GM18858 (cell line): Measurements from ENCODE around the gene FZR1.
"Not testable (repeated sequence)": the region's sequence is repeated elsewhere in the genome, so short reads cannot be mapped to it uniquely, and the experiment has no call there.

Experiments
- ATAC-seq: cut with Tn5 transposase; IDR thresholded peaks from one replicate; pipeline ENCODE4 v1.9.1; 2021; ENCODE audit not compliant: unreplicated experiment

Gene FZR1

DNA sequence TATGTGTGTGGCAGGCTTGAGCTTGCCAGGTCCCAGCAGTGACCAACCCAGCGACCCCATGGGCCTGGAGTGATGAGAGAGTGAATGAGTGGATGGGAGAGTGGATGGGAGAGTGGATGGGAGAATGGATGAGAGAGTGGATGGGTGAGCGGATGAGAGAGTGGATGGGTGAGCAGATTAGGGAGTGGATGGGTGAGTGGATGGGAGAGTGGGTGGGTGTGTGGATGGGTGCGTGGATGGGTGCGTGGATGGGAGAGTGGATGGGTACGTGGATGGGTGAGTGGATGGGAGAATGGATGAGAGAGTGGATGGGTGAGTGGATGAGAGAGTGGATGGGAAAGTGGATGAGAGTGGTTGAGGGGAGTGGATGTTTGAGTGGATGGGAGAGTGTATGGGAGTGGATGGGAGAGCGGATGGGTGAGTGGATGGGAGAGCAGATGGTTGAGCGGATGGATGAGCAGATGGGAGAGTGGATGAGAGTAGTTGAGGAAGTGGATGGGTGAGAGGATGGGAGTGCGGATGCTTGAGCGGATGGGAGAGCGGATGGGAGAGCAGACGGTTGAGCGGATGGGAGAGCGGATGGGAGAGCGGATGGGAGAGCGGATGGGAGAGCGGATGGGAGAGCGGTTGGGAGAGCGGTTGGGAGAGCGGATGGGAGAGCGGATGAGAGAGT lies 22.6 kb downstream of the FZR1 start:
- no peak for ATAC-seq

DNA sequence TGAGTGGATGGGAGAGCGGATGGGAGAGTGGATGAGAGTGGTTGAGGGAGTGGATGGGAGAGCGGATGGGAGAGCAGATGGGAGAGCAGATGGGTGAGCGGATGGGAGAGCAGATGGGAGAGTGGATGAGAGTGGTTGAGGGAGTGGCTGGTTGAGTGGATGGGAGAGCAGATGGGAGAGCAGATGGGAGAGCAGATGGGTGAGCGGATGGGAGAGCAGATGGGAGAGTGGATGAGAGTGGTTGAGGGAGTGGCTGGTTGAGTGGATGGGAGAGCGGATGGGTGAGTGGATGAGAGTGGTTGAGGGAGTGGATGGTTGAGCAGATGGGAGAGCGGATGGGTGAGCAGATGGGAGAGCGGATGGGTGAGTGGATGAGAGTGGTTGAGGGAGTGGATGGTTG lies 23.2 kb downstream of the FZR1 start:
- not testable (repeated sequence) for ATAC-seq

DNA sequence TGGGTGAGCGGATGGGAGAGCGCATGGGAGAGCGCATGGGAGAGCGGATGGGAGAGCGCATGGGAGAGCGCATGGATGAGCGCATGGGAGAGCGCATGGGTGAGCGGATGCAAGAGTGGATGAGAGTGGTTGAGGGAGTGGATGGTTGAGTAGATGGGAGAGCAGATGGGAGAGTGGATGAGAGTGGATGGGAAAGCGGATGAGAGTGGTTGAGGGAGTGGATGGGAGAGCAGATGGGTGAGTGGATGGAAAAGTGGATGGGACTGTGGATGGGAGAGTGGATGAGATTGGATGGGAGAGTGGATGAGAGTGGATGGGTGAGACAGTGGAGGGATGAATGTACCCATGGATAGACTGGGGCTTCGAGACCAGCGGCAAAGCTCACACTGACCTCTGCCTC lies 24.3 kb downstream of the FZR1 start:
- ATAC-seq, result no peak

DNA sequence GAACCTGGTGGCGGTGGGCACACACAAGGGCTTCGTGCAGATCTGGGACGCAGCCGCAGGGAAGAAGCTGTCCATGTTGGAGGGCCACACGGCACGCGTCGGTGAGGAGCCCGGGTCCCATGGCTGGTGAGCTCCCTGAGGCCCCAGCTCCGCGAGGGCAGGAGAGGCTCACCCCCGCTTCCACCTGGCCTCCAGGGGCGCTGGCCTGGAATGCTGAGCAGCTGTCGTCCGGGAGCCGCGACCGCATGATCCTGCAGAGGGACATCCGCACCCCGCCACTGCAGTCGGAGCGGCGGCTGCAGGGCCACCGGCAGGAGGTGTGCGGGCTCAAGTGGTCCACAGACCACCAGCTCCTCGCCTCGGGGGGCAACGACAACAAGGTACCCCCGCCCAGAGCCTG lies 25.6 kb downstream of the FZR1 start:
- no peak for ATAC-seq

DNA sequence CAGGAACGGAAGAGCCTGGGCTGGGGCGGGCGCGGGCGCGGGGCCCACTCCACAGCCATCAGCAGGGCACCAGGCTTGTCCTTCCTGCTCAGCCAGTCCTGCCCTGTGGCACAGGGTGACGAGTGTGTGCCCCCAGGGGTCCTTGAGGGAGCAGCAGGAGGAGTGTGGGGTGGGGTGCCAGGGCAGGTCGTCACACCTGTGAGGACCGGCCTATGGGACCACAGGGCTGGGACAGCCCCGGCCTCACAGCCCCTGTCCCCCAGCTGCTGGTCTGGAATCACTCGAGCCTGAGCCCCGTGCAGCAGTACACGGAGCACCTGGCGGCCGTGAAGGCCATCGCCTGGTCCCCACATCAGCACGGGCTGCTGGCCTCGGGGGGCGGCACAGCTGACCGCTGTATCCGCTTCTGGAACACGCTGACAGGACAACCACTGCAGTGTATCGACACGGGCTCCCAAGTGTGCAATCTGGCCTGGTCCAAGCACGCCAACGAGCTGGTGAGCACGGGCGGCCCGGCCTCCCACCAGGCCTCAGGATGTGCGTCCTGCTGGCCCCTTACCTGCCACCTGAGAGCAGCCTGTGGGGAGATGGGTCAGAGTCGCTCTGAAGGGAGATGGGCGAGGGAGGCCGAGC lies 26.2 kb downstream of the FZR1 start:
- no peak for ATAC-seq

DNA sequence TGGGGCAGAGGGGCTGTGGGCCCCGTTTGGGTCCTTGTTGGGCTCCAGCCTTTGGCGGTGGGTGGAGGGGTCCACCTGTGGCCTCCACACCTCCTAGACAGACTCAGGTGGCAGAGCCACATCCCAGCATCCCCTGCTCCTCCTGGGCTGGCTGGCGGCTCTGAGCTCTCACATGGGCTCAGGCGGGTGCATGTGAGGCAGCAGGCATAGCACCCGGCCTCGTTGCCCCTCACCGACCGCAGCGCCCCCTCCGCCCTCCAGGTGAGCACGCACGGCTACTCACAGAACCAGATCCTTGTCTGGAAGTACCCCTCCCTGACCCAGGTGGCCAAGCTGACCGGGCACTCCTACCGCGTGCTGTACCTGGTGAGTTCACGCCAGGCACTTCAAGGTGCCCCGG lies 26.9 kb downstream of the FZR1 start:
- no peak for ATAC-seq

DNA sequence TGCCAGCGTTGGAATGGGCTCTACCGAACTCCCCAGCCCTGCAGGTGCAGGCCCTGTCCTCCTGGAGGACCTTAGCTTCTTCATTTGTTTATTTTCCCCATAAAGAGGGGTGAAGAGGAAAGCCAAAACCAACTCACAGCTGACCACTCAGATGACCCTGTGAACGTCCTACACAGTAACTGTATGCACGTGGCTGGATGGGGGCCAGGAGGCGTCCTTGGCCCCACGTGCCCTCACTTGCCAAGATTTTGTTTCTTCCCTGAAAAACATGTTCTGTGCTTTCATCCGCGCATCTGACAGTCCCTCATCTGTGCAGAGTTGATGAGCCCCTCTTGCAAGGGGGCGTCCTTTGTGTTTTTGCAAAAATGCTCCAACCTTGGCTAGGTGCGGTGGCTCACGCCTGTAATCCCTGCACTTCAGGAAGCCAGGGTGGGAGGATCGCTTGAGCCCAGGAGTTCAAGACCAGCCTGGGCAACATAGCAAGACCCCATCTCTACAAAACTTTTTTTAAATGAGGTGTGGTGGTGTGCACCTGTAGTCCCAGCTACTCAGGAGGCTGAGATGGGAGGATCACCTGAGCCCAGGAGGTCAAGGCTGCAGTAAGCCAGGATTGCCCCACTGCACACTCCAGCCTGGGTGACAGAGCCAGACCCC lies 27.6 kb downstream of the FZR1 start:
- ATAC-seq, result no peak

DNA sequence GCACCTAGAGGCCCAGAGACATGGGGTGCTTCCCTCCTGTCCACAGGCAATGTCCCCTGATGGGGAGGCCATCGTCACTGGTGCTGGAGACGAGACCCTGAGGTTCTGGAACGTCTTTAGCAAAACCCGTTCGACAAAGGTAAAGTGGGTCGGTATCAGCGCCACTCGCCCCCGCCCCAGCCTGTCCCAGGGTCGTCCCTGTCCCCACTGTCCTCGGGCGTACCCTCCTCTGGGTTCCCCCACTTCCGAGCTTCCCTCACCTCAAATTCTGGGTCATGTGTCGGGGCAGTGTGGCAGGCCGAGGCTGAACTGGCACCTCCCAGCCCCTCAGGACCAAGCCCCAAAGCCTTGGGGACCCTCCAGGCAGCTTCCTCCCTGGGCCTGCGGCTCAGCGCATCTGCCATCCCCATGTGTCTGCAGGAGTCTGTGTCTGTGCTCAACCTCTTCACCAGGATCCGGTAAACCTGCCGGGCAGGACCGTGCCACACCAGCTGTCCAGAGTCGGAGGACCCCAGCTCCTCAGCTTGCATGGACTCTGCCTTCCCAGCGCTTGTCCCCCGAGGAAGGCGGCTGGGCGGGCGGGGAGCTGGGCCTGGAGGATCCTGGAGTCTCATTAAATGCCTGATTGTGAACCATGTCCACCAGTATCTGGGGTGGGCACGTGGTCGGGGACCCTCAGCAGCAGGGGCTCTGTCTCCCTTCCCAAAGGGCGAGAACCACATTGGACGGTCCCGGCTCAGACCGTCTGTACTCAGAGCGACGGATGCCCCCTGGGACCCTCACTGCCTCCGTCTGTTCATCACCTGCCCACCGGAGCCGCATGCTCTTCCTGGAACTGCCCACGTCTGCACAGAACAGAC lies 28.5 kb downstream of the FZR1 start:
- no peak for ATAC-seq

DNA sequence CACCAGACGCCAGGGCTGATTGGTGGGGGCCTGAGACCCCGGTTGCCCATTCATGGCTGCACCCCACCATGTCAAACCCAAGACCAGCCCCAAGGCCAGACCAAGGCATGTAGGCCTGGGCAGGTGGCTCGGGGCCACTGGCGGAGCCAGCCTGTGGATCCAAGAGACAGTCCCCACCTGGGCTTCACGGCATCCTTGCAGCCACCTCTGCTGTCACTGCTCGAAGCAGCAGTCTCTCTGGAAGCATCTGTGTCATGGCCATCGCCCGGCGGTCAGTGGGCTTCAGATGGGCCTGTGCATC lies 29.1 kb downstream of the FZR1 start:
- no peak for ATAC-seq

DNA sequence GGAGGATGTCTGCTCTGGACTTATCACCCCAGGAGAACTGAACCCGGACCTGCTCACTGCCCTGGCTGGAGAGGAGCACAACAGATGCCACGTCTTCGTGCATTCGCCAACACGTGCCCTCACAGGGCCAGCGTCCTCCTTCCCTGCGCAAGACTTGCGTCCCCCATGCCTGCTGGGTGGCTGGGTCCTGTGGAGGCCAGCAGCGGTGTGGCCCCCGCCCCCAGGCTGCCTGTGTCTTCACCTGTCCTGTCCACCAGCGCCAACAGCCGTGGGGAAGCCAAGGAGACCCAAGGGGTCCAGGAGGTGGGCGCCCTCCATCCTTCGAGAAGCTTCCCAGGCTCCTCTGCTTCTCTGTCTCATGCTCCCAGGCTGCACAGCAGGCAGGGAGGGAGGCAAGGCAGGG lies 29.5 kb downstream of the FZR1 start:
- no peak for ATAC-seq

DNA sequence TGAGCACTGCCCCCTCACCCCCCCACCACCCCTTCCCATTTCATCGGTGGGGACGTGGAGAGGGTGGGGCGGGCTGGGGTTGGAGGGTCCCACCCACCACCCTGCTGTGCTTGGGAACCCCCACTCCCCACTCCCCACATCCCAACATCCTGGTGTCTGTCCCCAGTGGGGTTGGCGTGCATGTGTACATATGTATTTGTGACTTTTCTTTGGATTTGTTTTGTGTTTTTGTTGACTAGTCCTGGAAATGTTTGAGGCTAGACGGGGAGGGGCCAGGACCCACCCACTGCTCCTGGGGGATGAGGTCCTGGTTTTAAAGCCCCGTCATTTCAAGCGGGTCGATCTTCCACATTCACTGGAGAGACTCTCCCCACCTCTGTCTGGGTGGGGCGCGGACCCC lies 29.9 kb downstream of the FZR1 start:
- ATAC-seq, result no peak

DNA sequence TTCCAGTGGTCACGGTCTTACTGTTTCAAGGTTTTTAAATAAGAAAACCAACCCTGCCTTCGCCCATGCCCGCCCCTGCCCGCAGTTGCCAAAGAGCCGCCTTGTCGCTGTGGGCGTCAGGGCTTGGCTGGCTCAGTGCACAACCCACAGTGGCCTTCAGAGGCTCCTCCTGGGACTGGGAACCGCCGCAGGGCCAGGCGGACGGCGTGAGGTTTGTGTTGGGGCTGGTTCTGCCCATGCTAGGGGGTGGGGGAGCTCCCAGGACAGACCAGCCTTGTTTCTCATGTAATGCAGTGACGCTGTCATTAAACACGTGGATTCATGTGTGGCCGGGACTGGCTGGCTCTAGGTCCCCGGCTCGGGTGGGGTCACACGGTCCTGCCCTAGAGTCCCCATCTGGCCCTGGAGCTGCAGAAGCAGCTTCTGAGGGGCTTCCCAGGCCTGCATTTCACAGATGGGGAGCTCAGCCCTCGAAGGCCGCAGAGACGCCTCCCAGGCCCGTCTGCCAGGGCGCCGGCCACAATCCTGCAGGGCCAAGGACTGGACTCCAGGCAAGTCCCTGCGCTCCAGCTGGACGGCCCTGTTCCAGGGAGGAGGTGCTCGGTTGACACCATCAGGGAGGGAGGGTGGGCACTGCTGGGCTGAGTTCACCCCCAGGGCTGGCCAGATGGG lies 30.5 kb downstream of the FZR1 start:
- ATAC-seq, result no peak

DNA sequence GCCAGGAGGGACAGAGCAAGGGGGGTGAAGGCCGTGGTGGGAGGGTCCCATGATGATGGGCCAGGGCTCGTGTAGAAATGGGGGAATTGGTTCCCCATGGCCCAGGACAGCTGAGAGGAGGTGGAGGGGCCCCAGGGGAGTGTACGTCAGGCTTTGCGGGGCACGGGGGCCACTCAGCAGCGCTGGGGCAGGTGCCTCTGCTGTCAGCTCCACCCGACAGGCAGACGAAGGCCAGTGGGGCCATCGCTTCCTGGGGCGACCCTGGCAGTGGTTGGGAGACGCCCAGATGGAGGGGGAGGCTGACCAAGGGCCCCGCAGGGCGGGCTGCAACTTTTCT lies 31.0 kb downstream of the FZR1 start:
- no peak for ATAC-seq

DNA sequence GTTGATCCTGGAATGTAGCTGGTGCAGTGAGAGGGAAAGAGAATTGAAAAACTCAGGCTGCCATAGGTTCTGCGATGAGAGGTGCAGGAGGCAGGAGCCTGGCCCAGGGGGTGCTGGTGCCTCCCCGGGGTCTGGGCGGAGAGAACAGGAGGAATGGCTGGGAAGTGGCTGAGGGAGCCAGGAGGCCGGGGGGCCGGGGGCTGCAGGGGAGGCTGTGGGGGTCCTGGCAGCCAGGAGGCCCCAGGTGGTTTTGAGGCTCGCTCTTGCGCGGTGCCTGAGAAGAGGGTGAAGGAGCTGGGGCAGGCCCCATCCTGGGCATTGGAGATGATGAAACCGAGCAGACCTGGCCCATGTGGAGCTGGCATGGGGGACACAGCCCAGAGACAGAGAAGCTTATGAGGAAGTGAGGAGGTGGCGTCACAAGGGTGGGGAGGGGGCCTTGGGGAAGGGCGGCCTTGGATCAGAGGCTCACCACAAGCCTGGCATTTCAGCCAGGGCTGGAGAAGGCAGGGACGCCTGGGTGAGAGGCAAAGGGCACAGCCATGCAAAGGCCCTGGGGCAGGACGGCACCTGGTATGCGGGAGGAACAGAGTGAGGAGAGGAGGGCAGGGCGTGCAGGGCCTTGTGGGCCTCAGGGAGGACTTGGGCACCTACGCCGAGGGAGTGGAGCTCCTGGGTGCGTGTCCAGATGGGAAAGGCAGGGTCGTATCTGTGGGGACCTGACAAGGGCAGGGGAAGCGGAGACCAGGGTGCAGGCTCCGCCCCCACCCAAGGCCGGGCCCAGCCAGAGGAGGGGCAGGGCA lies 31.5 kb downstream of the FZR1 start:
- no peak for ATAC-seq

DNA sequence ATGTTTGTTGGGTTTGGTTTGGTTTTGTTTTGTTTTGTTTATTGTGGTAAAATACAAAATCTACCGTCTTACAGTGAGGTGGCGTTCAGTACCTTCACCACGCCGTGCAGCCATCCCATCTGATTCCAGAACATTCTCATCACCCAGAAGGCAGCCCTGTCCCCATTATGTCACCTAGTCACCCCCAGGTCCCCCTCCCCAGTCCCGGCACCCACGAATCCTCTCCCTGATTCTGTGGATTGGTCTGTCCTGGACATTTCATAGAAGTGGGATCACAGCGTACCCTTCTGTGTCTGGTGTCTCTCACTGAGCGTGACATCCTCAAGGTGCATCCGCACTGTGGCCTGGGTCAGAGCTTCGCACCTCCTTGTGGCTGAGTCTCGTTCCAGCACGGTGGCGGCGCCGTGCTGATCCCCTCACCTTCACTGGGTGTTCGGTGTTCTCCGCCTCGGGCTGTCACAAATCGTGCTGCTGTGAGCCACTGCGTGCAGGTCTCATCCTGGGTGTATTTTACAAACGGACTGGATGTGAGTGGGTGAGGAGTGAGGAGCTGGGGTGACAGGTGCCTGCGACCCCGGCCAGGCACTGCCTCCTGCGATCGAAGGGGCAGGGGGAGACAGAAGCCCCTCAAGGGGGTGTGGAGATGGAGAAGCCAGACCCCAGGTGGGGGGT lies 32.3 kb downstream of the FZR1 start:
- no peak for ATAC-seq

DNA sequence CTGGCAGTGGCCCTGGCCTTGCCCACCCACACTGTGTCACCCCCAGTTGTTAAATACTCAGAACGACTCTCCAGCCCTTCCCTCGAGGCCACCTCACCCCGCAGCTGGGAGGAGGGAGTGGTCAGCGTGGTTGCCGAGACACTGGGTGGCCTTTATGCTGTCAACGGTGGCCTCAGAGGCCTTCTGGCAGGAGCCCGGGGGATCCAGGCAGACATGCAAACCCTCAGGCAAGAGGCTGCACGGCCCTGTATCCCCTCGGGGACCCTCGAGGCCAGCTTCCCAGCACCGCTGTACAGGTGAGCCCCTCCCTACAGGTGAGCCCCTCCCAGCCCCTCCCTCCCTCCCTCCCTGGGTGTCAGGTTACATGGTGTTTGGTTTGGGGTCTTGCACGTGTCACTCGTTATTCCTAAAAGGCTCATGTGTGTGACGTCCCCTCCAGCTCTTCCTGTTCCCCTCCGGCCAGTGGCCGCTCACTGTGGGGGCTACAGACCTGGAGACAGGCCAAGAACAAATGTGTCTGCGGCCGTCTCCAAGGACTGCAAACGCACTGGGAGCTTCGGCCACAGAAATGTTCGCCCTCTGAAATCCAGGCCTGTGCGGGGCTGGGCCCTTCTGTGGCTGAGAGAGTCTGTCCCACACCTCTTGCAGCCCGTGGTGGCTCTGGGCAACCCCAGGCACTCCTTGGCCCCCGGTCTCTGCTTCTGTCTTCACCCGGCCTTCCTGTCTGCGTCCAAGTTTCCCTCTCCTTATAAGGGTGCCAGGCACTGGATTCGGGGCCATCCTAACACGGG lies 33.0 kb downstream of the FZR1 start, which contains the start of gene TEKTIP1:
Gene TEKTIP1, plus strand, starts transcription at position 210 of the 791 bp plus-strand sequence. Its CDS starts 4 bp downstream, at position 214.
- ATAC-seq, result no peak

DNA sequence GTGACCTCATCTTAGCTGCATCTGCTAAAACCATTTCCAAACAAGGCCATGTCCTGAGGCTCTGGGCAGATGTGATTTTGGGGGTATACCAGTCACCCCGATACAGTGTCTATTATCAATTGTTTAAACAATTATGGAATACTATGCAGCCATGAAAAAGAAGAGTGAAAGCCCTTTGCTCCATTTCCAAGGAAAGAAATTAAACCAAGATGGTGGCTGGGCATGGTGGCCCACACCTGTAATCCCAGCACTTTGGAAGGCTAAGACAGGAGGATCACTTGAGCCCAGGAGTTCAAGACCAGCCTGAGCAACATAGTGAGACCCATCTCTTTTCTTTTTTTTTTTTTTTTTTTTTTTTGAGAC lies 33.6 kb downstream of the FZR1 start:
- ATAC-seq, result no peak

DNA sequence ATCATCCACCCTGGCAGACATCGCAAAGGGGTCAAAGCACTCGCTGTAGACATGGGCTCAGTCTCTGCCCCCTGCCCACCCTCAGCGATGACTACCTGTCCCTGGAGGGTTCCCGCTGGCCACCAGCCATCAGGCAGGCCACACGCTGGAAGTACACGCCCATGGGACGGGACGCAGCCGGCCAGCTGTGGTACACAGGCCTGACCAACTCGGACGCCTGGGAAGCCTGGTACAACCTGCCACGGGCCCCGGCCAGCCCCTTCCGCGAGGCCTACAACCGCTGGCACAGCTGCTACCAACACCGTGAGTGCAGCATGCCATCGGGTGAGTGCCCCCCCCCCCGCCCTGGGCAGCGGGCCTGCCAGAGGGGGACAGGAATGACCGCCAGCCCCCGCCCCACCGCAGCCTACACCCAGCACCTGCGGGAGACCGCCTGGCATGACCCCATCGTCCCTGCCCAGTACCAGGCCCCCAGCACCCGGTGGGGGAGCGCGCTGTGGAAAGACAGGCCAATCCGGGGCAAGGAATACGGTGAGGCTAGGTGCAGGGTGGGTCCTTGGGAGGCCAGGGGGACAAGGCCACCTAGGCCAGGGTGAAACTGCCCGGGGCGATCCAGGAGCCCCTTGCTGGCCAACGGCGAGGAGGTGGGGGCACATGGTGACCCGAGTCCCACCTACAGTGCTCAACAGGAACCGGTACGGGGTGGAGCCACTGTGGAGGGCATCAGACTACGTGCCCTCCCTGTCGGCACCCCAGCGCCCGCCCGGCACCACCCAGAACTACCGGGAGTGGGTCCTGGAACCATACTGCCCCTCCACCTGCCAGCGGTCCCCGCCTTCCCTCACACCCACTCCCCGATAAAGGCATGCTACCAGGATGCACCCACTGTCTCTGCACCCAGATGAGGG lies 37.3 kb downstream of the FZR1 start:
- no peak for ATAC-seq
